ENCODE measurements around the gene GPR183.

The GPR183 gene

DNA sequence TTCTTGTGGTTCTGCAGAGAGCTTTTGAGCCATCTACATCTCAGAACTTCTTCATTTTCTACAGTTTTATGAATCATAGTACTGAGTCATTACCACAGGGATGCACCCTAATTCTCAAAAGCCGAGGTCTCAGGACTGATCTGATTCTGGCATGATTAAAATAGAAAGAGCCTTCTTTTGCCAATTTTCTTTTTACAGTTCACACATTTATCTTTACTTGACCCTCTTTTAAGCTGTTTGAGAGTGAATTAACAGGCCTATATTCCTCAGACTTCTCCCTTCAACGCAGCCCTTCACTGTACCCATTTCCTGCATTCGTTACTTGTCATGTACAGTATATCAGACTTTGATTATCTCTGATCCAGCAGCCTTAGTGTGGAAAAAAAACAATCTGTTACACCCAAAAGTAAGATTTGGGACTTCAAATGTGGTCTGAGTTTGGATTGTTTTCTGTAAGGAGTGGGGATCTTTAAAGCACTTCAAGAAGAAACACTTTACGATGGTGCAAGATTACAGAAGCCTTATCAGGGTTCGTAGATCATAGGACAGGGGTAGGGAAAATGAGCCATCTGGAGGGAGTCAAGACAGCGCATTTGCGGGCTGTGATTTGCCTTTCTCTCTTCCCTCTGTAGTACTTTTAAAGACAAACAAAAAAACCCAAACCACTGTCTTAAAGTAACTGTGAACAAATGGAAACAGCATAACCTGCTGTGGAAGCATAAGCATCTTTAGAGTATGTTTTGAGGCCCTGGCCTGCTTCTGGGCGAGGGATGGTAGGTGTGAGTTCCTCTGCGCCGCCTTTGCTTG is 15.3 kb upstream of the GPR183 start:
- Histone ChIP-seq H3K36me3 (replicated peaks in 1 of 2; ENCODE audit: control insufficient read depth in 2 of 2, insufficient read depth in 2 of 2, low read length in 2 of 2) (peaks cover 4 to 29% of the 10 kb centered on the region in 2 donors), H2BK12ac (ENCODE audit: low read length) (no peak overlapping the region), H2BK120ac (ENCODE audit: low read depth, low read length) (no peak overlapping the region), H4K8ac (ENCODE audit: low read depth, low read length) (no peak overlapping the region), H2BK5ac (ENCODE audit: low read length) (no peak overlapping the region), H3K14ac (ENCODE audit: low read length) (no peak overlapping the region), H3K4me3 (ENCODE audit: low read length in 2 of 2) (no peak overlapping the region), H3K9ac (ENCODE audit: low read depth, low read length, poor library complexity) (no peak overlapping the region), H3K27ac (replicated peaks; ENCODE audit: low read length) (no peak overlapping the region), H4K91ac (ENCODE audit: low read depth, low read length, poor library complexity) (no peak overlapping the region), H2AFZ (ENCODE audit: low read length) (no peak overlapping the region), H3K23ac (ENCODE audit: low read depth, low read length, poor library complexity) (no peak overlapping the region), H3K79me1 (ENCODE audit: low read depth, low read length) (no peaks in the 10 kb centered on the region), H3K18ac (ENCODE audit: low read length) (no peak overlapping the region), H3K4me1 (ENCODE audit: control insufficient read depth in 2 of 2, insufficient read depth in 1 of 2, low read depth in 1 of 2, low read length in 2 of 2) (no peaks in the 10 kb centered on the region), H2BK15ac (ENCODE audit: low read length) (no peak overlapping the region), H2AK5ac (ENCODE audit: low read depth, low read length) (no peak overlapping the region), H3K27me3 (ENCODE audit: control insufficient read depth in 3 of 3, insufficient read depth in 3 of 3, low read depth in 1 of 3, low read length in 3 of 3) (no peaks in the 10 kb centered on the region), H3K9me3 (replicated peaks in 1 of 2; ENCODE audit: control insufficient read depth in 2 of 2, insufficient read depth in 1 of 2, low read depth in 1 of 2, low read length in 2 of 2) (no peaks in the 10 kb centered on the region), H3K4me2 (ENCODE audit: insufficient read depth, low read length, poor library complexity, severe bottlenecking) (no peak overlapping the region), H3K4ac (ENCODE audit: low read length) (no peak overlapping the region)
- no CpG with 5 or more reads among the region's 10 CpGs for WGBS, 2 donors (ENCODE audit: extremely low coverage in 2 of 2, insufficient read length in 2 of 2, insufficient replicate concordance in 1 of 2)
- no peak for DNase-seq (ENCODE audit: low spot score)

GRCh38 chr13:99321709-99322108 is 14.5 kb upstream of the GPR183 start:
- no peak overlapping the region for H2BK120ac ChIP-seq (ENCODE audit: low read depth, low read length)
- H3K9ac ChIP-seq (ENCODE audit: low read depth, low read length, poor library complexity) = no peak overlapping the region
- no peaks in the 10 kb centered on the region for H3K9me3 ChIP-seq (replicated peaks in 1 of 2; ENCODE audit: control insufficient read depth in 2 of 2, insufficient read depth in 1 of 2, low read depth in 1 of 2, low read length in 2 of 2)
- H2AK5ac ChIP-seq (ENCODE audit: low read depth, low read length) = no peak overlapping the region
- H3K27ac ChIP-seq (replicated peaks; ENCODE audit: low read length) = no peak overlapping the region
- H3K14ac ChIP-seq (ENCODE audit: low read length) = no peak overlapping the region
- H3K4ac ChIP-seq (ENCODE audit: low read length) = no peak overlapping the region
- H4K8ac ChIP-seq (ENCODE audit: low read depth, low read length) = no peak overlapping the region
- no peak overlapping the region for H4K91ac ChIP-seq (ENCODE audit: low read depth, low read length, poor library complexity)
- H2BK5ac ChIP-seq (ENCODE audit: low read length) = no peak overlapping the region
- H2AFZ ChIP-seq (ENCODE audit: low read length) = no peak overlapping the region
- H3K36me3 ChIP-seq (replicated peaks in 1 of 2; ENCODE audit: control insufficient read depth in 2 of 2, insufficient read depth in 2 of 2, low read length in 2 of 2) = peaks cover 4 to 24% of the 10 kb centered on the region in 2 donors
- no peak overlapping the region for H3K4me3 ChIP-seq (ENCODE audit: low read length in 2 of 2)
- H2BK12ac ChIP-seq (ENCODE audit: low read length) = no peak overlapping the region
- H2BK15ac ChIP-seq (ENCODE audit: low read length) = no peak overlapping the region
- H3K4me1 ChIP-seq (ENCODE audit: control insufficient read depth in 2 of 2, insufficient read depth in 1 of 2, low read depth in 1 of 2, low read length in 2 of 2) = no peaks in the 10 kb centered on the region
- no peak overlapping the region for H3K18ac ChIP-seq (ENCODE audit: low read length)
- H3K79me1 ChIP-seq (ENCODE audit: low read depth, low read length) = no peaks in the 10 kb centered on the region
- no peak overlapping the region for H3K23ac ChIP-seq (ENCODE audit: low read depth, low read length, poor library complexity)
- H3K27me3 ChIP-seq (ENCODE audit: control insufficient read depth in 3 of 3, insufficient read depth in 3 of 3, low read depth in 1 of 3, low read length in 3 of 3) = no peaks in the 10 kb centered on the region
- H3K4me2 ChIP-seq (ENCODE audit: insufficient read depth, low read length, poor library complexity, severe bottlenecking) = no peak overlapping the region
- DNase-seq (ENCODE audit: low spot score) = no peak

DNA sequence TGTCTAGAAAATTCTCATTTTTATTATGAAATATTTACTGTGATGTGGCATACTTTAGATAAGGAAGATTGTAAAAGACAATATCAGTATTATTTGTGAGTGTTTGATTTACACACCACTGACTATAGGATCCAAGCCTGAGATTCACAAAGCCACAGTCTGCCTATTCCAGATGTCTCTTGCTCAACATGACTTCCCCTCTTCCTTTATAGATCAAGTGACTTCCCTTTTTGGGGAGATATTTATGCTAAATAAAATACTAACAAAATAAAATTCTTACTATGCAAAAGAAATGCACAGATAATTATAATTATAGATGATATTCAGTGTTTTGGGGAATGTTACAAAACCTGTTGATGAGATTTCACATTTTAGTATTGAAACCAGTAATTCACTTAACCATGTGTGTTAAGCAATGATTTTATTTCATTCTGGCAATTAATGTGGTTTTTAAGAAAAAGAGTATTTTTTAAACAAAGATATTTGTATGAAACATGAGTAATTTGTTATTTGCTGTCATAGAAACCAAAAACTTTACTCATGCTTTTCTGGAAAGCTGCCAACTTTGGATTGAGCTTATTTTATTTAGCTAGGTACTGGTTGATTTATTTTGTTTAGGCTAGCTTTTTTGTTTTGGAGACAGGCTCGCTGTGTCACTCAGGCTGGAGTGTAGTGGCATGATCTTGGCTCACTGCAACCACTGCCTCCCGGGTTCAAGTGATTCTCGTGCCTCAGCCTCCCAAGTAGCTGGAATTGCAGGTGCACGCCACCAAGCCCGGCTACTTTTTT is 13.7 kb upstream of the GPR183 start:
- no peaks in the 10 kb centered on the region for H3K9me3 ChIP-seq (replicated peaks in 1 of 2; ENCODE audit: control insufficient read depth in 2 of 2, insufficient read depth in 1 of 2, low read depth in 1 of 2, low read length in 2 of 2)
- H3K4ac ChIP-seq (ENCODE audit: low read length) = no peak overlapping the region
- no peak overlapping the region for H2BK5ac ChIP-seq (ENCODE audit: low read length)
- no peak overlapping the region for H2BK15ac ChIP-seq (ENCODE audit: low read length)
- no peaks in the 10 kb centered on the region for H3K27me3 ChIP-seq (ENCODE audit: control insufficient read depth in 3 of 3, insufficient read depth in 3 of 3, low read depth in 1 of 3, low read length in 3 of 3)
- no peaks in the 10 kb centered on the region for H3K79me1 ChIP-seq (ENCODE audit: low read depth, low read length)
- no peak overlapping the region for H3K27ac ChIP-seq (replicated peaks; ENCODE audit: low read length)
- no peak overlapping the region for H2BK120ac ChIP-seq (ENCODE audit: low read depth, low read length)
- peaks cover 5 to 24% of the 10 kb centered on the region in 2 donors for H3K36me3 ChIP-seq (replicated peaks in 1 of 2; ENCODE audit: control insufficient read depth in 2 of 2, insufficient read depth in 2 of 2, low read length in 2 of 2)
- no peak overlapping the region for H3K4me3 ChIP-seq (ENCODE audit: low read length in 2 of 2)
- no peak overlapping the region for H3K23ac ChIP-seq (ENCODE audit: low read depth, low read length, poor library complexity)
- H3K4me2 ChIP-seq (ENCODE audit: insufficient read depth, low read length, poor library complexity, severe bottlenecking) = no peak overlapping the region
- no peak overlapping the region for H2BK12ac ChIP-seq (ENCODE audit: low read length)
- DNase-seq (ENCODE audit: low spot score) = no peak
- no peak overlapping the region for H2AK5ac ChIP-seq (ENCODE audit: low read depth, low read length)
- no peak overlapping the region for H4K8ac ChIP-seq (ENCODE audit: low read depth, low read length)
- H3K9ac ChIP-seq (ENCODE audit: low read depth, low read length, poor library complexity) = no peak overlapping the region
- WGBS, 2 donors (ENCODE audit: extremely low coverage in 2 of 2, insufficient read length in 2 of 2, insufficient replicate concordance in 1 of 2) = no CpG with 5 or more reads among the region's 5 CpGs
- no peak overlapping the region for H2AFZ ChIP-seq (ENCODE audit: low read length)
- H3K14ac ChIP-seq (ENCODE audit: low read length) = no peak overlapping the region
- no peaks in the 10 kb centered on the region for H3K4me1 ChIP-seq (ENCODE audit: control insufficient read depth in 2 of 2, insufficient read depth in 1 of 2, low read depth in 1 of 2, low read length in 2 of 2)
- no peak overlapping the region for H3K18ac ChIP-seq (ENCODE audit: low read length)
- no peak overlapping the region for H4K91ac ChIP-seq (ENCODE audit: low read depth, low read length, poor library complexity)

DNA sequence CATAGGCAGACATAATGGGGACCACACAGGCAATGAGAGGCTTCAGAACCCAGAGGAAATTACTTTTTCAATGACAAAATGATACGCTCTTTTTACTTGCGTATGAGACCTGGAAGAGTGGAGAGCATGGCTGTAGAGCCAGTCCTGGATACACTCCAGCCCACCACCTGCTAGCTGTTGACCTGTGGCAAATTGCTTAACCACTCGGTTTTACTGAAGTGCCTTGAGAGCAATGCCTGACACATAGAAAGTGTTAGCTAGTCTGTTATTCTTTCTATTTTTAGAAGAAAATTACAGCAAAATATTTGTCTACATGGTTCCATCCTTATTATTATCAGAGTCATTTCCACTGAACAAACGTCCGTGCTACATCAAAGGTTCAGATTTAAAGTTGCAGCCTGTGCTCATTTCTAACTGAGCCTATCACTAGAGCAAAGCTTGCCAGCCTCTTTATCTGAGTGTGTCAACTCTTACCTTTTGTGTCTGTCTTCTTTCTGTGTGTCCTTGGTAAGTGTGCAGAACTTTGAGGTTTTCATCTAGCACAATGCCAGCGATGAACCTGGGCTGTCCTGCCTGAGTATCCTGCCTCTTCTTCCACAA is 9.6 kb upstream of the GPR183 start:
- H2BK15ac ChIP-seq (ENCODE audit: low read length) = no peak overlapping the region
- no peak overlapping the region for H3K4me3 ChIP-seq (ENCODE audit: low read length in 2 of 2)
- no peak overlapping the region for H2BK12ac ChIP-seq (ENCODE audit: low read length)
- H2BK5ac ChIP-seq (ENCODE audit: low read length) = no peak overlapping the region
- DNase-seq (ENCODE audit: low spot score) = no peak
- no peak overlapping the region for H4K8ac ChIP-seq (ENCODE audit: low read depth, low read length)
- H2AK5ac ChIP-seq (ENCODE audit: low read depth, low read length) = no peak overlapping the region
- H3K36me3 ChIP-seq (replicated peaks in 1 of 2; ENCODE audit: control insufficient read depth in 2 of 2, insufficient read depth in 2 of 2, low read length in 2 of 2) = peaks cover 4 to 16% of the 10 kb centered on the region in 2 donors
- H3K14ac ChIP-seq (ENCODE audit: low read length) = no peak overlapping the region
- peaks cover 0 to 11% of the 10 kb centered on the region in 2 donors for H3K9me3 ChIP-seq (replicated peaks in 1 of 2; ENCODE audit: control insufficient read depth in 2 of 2, insufficient read depth in 1 of 2, low read depth in 1 of 2, low read length in 2 of 2)
- no peak overlapping the region for H2BK120ac ChIP-seq (ENCODE audit: low read depth, low read length)
- H4K91ac ChIP-seq (ENCODE audit: low read depth, low read length, poor library complexity) = no peak overlapping the region
- no peaks in the 10 kb centered on the region for H3K79me1 ChIP-seq (ENCODE audit: low read depth, low read length)
- H3K4ac ChIP-seq (ENCODE audit: low read length) = no peak overlapping the region
- no peak overlapping the region for H3K27ac ChIP-seq (replicated peaks; ENCODE audit: low read length)
- no peak overlapping the region for H3K9ac ChIP-seq (ENCODE audit: low read depth, low read length, poor library complexity)
- no peak overlapping the region for H3K18ac ChIP-seq (ENCODE audit: low read length)
- H3K27me3 ChIP-seq (ENCODE audit: control insufficient read depth in 3 of 3, insufficient read depth in 3 of 3, low read depth in 1 of 3, low read length in 3 of 3) = no peaks in the 10 kb centered on the region
- no peak overlapping the region for H3K23ac ChIP-seq (ENCODE audit: low read depth, low read length, poor library complexity)
- H2AFZ ChIP-seq (ENCODE audit: low read length) = no peak overlapping the region
- no peak overlapping the region for H3K4me2 ChIP-seq (ENCODE audit: insufficient read depth, low read length, poor library complexity, severe bottlenecking)
- WGBS, 2 donors (ENCODE audit: extremely low coverage in 2 of 2, insufficient read length in 2 of 2, insufficient replicate concordance in 1 of 2) = no CpG with 5 or more reads among the region's 6 CpGs
- H3K4me1 ChIP-seq (ENCODE audit: control insufficient read depth in 2 of 2, insufficient read depth in 1 of 2, low read depth in 1 of 2, low read length in 2 of 2) = peaks cover 9 to 15% of the 10 kb centered on the region in 2 donors

Data from neuronal stem cell (in vitro differentiated cells).